ENCODE results near the gene EFCAB6. TPM values are rescaled to one million over a fixed set of nuclear protein-coding genes. Genes with fewer than 3 reads are reported as not detected.

EFCAB6 gene
- total and polyA plus RNA-seq, 2 of the 4 experiments (the other 2 are of a cell fraction) = 0.44 to 1.1 TPM

DNA sequence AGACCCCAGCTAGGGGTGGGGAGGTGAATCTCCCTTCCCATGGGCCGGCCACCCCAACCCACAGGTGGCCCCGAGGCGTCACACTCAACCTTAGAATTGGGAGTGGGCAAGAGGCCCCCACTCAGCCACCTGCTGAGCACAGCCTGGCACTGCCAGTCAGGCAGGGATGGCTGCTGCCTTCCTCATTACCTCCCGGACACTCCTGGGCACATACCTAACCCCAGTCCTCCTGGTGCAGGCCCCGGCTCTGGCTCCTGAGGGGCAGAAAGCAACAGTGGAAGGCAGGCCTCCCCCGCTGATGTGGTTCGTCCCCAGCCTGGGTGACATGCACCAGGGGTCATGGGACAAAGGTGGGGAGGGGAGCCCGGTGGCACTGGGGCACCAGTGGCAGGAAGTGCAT lies 296.7 kb downstream of the EFCAB6 start:
- no peak for DNase-seq
- Histone ChIP-seq H2AFZ (replicated peaks; ENCODE audit: low read length, poor library complexity) (no peak overlapping the region), H2BK15ac (ENCODE audit: low read depth, low read length) (no peak overlapping the region), H3K23ac (ENCODE audit: low read depth, low read length) (no peak overlapping the region), H3K4ac (ENCODE audit: low read depth, low read length) (no peak overlapping the region), H3K9me1 (ENCODE audit: insufficient read depth, low read length) (no peaks in the 10 kb centered on the region), H3K27me3 (ENCODE audit: control insufficient read depth, insufficient read depth, low read length) (no peaks in the 10 kb centered on the region), H3K56ac (ENCODE audit: extremely low read depth, insufficient read depth, low read length) (no peak overlapping the region), H2BK5ac (ENCODE audit: low read depth, low read length, poor library complexity, severe bottlenecking) (no peak overlapping the region), H4K20me1 (ENCODE audit: insufficient read depth, low read length) (no peaks in the 10 kb centered on the region), H4K91ac (ENCODE audit: insufficient read depth, low read depth, low read length) (no peak overlapping the region), H3K9me3 (ENCODE audit: control insufficient read depth, insufficient read depth, low read length) (peaks cover 10% of the 10 kb centered on the region), H3K36me3 (ENCODE audit: control insufficient read depth, insufficient read depth, low read length) (no peaks in the 10 kb centered on the region), H2AK5ac (ENCODE audit: low read depth, low read length) (no peak overlapping the region), H2BK120ac (ENCODE audit: low read depth, low read length) (no peak overlapping the region), H4K5ac (ENCODE audit: low read depth, low read length) (no peak overlapping the region), H2BK20ac (ENCODE audit: low read depth, low read length) (no peak overlapping the region), H3K14ac (replicated peaks; ENCODE audit: low read depth, low read length) (no peak overlapping the region), H3K9ac (ENCODE audit: low read depth, low read length) (no peak overlapping the region), H3K4me1 (ENCODE audit: control insufficient read depth, insufficient read depth, low read length) (no peaks in the 10 kb centered on the region), H3K18ac (ENCODE audit: low read depth, low read length) (no peak overlapping the region), H3K79me1 (ENCODE audit: low read depth in 1 of 2, low read length in 2 of 2) (no peaks in the 10 kb centered on the region), H4K8ac (ENCODE audit: low read depth in 2 of 2, low read length in 2 of 2) (no peak overlapping the region), H2AK9ac (replicated peaks; ENCODE audit: low read depth, low read length, poor library complexity) (no peak overlapping the region), H3K4me2 (ENCODE audit: low read depth, low read length) (no peak overlapping the region), H3K27ac (ENCODE audit: insufficient read depth, low read length) (no peak overlapping the region), H3K4me3 (ENCODE audit: insufficient read depth, low read depth, low read length) (no peak overlapping the region)
- no peak for TF ChIP-seq MAZ (IDR thresholded peaks at IDR 0.05; ENCODE audit: borderline replicate concordance, low read depth, low read length)
- TF ChIP-seq MAFK (IDR thresholded peaks at IDR 0.05; ENCODE audit: low read depth, low read length) = no peak
- no peak for TF ChIP-seq POLR2A (IDR thresholded peaks at IDR 0.05; ENCODE audit: low read depth, low read length)
- TF ChIP-seq BHLHE40 (IDR thresholded peaks at IDR 0.05; ENCODE audit: low read depth, low read length) = no peak
- TF ChIP-seq MXI1 (IDR thresholded peaks at IDR 0.05; ENCODE audit: borderline replicate concordance, low read depth, low read length) = no peak
- TF ChIP-seq, protein P1, sequence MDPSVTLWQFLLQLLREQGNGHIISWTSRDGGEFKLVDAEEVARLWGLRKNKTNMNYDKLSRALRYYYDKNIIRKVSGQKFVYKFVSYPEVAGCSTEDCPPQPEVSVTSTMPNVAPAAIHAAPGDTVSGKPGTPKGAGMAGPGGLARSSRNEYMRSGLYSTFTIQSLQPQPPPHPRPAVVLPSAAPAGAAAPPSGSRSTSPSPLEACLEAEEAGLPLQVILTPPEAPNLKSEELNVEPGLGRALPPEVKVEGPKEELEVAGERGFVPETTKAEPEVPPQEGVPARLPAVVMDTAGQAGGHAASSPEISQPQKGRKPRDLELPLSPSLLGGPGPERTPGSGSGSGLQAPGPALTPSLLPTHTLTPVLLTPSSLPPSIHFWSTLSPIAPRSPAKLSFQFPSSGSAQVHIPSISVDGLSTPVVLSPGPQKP (IDR thresholded peaks at IDR 0.05; ENCODE audit: borderline replicate concordance, low read depth, low read length) = no peak
- TF ChIP-seq, protein P2, sequence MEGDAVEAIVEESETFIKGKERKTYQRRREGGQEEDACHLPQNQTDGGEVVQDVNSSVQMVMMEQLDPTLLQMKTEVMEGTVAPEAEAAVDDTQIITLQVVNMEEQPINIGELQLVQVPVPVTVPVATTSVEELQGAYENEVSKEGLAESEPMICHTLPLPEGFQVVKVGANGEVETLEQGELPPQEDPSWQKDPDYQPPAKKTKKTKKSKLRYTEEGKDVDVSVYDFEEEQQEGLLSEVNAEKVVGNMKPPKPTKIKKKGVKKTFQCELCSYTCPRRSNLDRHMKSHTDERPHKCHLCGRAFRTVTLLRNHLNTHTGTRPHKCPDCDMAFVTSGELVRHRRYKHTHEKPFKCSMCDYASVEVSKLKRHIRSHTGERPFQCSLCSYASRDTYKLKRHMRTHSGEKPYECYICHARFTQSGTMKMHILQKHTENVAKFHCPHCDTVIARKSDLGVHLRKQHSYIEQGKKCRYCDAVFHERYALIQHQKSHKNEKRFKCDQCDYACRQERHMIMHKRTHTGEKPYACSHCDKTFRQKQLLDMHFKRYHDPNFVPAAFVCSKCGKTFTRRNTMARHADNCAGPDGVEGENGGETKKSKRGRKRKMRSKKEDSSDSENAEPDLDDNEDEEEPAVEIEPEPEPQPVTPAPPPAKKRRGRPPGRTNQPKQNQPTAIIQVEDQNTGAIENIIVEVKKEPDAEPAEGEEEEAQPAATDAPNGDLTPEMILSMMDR (conservative IDR thresholded peaks at IDR 0.05; ENCODE audit: low read depth, low read length) = no peak
- TF ChIP-seq, protein P3, sequence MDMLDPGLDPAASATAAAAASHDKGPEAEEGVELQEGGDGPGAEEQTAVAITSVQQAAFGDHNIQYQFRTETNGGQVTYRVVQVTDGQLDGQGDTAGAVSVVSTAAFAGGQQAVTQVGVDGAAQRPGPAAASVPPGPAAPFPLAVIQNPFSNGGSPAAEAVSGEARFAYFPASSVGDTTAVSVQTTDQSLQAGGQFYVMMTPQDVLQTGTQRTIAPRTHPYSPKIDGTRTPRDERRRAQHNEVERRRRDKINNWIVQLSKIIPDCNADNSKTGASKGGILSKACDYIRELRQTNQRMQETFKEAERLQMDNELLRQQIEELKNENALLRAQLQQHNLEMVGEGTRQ (IDR thresholded peaks at IDR 0.05; ENCODE audit: low read depth, low read length) = no peak
- no peak for TF ChIP-seq RCOR1 (IDR thresholded peaks at IDR 0.05; ENCODE audit: insufficient replicate concordance, low read length)
- TF ChIP-seq CEBPB (IDR thresholded peaks at IDR 0.05; ENCODE audit: low read depth, low read length) = no peak
- TF ChIP-seq RAD21 (IDR thresholded peaks at IDR 0.05; ENCODE audit: low read length) = no peak
- intact Hi-C loops (cut with micrococcal nuclease) = no loop called here
- POLR2A ChIA-PET (ENCODE audit: unreplicated experiment) = no interaction called here
- in situ Hi-C loops (cut with MboI; ENCODE audit: low sequenced_read_pairs) = no loop called here
- BruUV-seq (replicated peaks) = no TSS peak
- WGBS, 2 experiments (ENCODE audit: extremely low coverage in 2 of 2, insufficient read length in 1 of 2) = no CpG with 5 or more reads among the region's 8 CpGs
- dilution Hi-C loops (cut with HindIII; ENCODE audit: low sequenced_read_pairs, unreplicated experiment) = no loop called here
- CTCF ChIA-PET = no interaction called here
- ATAC-seq (ENCODE audit: low read depth) = no peak
